ENCODE results near the gene PPIC.
A peak's percentile ranks its signal among the peaks of the same experiment; 100 is the strongest.
"Not testable (repeated sequence)": the region's sequence is repeated elsewhere in the genome, so short reads cannot be mapped to it uniquely, and the experiment has no call there.

Gene PPIC

GRCh38 chr5:123007182-123007581, 29.3 kb downstream of the PPIC start:
- DNase-seq: no peak

GRCh38 chr5:123001808-123002207, 34.7 kb downstream of the PPIC start:
- no peak for DNase-seq

DNA sequence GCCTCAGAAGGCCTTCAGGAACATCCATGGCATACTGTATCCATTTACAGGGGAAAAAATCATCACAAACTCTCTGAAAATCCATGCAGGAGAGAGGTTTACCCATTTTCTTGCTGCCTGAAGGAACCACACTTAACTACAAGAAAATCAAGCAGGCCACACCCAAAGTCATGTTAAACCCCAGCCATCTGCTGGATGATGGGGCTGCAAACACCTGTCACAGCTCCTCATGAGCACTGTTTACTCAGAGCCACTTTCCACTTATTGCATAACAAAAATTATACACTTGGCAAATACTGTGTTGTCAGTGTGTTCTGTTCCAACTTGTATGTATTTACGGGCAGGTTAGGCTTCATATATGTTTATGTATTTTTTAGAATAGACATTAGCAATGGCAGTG, 35.8 kb downstream of the PPIC start:
- no peak for DNase-seq

GRCh38 chr5:122999947-123000563, 36.5 kb downstream of the PPIC start:
- peak; percentile 57 for DNase-seq

DNA sequence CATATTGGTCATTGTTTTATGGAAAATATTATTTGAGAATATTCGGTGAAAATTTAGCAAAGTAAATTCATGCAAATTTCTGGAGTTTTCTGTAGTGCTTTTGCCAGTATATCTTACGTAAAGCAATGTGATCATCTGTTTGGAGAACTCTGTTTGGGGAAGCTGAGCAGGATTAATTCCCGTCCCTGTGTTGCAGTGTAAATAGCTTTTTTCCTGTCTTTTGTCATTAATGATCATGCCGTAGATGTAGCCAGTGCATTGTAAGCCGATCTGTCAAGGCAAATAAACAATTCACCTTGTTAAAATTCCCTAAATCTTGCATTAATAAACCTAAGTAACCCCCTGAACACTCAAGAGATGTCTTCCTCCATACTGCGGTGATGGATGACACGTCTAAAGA, 39.2 kb downstream of the PPIC start:
- DNase-seq: no peak

DNA sequence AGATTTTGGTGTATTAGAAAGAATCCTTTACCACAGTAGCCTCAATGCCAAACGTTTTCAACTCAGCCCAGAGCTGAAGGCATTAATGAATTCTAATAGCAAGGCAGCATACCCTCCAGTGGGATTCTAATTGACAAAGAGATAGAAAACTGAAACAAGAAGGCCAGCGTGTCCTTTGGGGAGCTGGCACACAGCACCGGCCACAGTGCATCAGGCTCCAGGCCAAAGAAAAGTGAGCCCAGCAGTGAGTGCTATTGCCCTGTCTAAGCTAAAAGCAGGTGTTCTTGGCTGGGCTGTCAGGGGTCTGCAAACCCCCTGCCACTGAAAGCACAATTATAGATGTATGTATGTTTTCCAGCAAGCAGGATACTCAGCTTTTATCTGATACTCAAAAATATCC, 40.4 kb downstream of the PPIC start:
- DNase-seq: no peak

- DNase-seq: peak; percentile 5
Observed at GRCh38 chr5:122985954-122986721, 50.4 kb downstream of the PPIC start.

- DNase-seq: no peak
Observed at GRCh38 chr5:122985006-122985700, 51.4 kb downstream of the PPIC start.

GRCh38 chr5:122984425-122984824, 52.1 kb downstream of the PPIC start:
- DNase-seq: no peak

DNA sequence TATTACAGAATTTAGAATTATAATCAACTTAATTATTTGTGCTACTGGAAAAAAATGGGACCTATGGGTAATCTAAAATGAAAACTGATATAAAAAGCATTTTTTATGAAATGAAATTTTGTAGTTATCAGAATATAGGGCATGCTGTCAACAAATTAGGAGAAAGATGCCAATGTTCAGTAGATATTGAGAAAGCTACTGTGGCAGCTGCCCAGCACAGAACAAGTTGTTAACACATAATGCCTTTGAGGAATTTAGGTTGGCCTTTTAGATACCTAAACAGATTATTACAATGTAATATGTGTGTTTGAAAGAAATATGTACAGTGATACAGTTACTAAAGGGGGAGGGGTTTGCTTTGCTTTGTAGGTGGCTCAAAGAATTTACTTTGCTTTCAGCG, 54.1 kb downstream of the PPIC start:
- no peak for DNase-seq

DNA sequence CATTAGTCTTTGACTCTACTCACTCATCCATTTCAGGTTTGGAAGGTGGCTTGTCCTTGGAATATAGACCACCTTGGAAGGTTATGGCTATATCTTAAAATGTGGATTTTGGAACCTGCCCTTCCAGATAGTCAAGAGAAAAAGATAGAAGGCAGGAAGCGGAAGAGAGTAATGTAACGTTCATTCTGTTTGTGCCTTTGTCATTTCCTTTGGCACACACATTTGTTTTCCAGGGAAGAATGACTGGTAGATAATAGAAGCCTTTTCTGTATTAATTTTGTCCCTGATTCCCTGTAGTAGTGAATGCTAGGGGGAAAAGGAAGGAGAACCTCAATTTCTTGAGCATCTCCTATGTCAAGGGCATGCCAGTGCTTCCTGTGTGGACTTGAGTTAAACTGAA, 54.7 kb downstream of the PPIC start:
- no peak for DNase-seq

DNA sequence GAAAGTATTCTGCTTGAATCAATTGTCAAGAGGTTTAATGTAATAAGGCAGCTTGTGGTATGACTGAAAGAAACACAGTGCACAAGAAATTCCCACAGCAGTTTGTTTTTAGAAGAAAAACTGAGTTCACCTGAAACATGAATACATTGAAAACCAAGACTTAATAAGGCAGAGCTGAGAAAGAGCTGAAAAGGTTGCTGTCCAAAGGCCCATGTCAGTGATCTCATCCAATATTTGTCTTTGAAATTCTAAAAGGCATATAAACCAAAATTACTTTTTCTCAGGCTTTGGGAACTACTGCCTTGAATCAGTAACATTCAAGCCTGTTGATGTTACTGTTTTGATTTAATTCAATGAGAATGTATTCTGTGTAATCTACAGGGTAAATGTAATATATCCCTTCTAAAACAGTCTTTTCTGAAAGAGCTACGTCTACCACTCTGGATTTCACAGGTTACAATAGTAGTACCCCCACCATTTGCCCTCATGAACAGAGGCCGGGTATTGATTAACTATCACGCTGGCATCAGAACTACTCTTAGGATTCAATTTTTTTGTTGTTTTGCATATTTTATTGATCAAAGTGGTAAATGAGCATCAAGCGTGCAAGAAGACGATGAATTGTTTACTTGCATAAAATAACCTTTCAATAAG, 57.8 kb downstream of the PPIC start:
- no peak for DNase-seq

DNA sequence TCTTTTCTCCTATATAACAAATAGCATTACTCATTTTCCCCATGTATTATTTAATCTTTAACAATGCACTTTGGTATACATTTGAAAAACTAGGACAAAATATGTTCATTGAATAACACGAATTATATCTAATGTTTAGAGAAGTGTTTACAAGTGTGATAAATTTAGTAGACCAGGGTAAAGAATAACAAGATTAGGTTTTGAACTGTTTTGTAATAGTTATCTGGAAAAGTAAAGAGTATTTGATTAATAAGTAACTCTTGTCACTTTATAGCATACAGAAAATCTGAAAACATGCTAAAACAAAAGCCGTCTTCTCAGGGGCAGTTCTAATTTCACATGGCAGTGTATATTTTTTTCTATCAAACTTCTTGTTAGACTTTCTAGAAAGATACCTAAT, 58.5 kb downstream of the PPIC start:
- DNase-seq: no peak

DNA sequence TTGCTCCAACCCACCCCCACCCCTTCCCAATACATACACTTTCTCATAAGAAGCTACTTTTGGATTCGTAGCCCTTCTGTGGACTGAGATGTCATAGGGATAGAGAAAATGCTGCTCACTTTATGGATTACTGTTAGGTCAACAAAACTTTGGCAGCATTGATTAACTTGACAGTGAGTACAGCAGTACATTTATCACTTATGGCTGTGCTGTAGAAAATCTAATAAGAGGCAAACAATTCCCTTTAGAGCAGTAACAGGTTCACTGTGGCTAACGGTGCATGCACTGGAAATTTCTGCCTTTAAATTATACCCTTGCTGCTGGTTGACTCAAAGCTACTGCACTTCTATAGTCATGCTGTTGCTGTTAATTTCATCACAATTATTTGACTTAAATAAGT, 59.2 kb downstream of the PPIC start:
- DNase-seq: no peak

- DNase-seq: not testable (repeated sequence)
Observed at GRCh38 chr5:122974251-122974650, 62.3 kb downstream of the PPIC start.

DNA sequence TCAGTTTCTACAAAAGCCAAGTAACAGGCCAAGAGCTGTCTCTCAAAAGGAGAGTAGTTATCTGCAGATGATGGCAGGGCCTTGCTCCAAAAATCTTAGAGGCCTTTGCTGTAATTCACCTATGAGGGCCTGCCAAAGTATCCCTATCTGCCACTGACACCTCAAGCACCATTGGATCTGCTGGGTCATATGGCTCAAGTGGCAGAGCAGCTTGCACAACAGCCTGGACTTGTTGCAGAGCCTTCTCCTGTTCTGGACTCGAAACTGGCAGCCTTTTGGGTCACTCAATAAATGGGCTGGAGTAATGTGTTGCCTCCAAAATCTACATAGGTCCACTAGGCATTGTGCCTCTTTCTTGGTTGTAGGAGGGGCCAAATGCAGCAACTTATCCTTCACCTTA, 62.8 kb downstream of the PPIC start:
- DNase-seq: not testable (repeated sequence)
